ENCODE measurements around the gene ZNF365.
"Not testable (repeated sequence)": the region's sequence is repeated elsewhere in the genome, so short reads cannot be mapped to it uniquely, and the experiment has no call there.

The ZNF365 gene

DNA sequence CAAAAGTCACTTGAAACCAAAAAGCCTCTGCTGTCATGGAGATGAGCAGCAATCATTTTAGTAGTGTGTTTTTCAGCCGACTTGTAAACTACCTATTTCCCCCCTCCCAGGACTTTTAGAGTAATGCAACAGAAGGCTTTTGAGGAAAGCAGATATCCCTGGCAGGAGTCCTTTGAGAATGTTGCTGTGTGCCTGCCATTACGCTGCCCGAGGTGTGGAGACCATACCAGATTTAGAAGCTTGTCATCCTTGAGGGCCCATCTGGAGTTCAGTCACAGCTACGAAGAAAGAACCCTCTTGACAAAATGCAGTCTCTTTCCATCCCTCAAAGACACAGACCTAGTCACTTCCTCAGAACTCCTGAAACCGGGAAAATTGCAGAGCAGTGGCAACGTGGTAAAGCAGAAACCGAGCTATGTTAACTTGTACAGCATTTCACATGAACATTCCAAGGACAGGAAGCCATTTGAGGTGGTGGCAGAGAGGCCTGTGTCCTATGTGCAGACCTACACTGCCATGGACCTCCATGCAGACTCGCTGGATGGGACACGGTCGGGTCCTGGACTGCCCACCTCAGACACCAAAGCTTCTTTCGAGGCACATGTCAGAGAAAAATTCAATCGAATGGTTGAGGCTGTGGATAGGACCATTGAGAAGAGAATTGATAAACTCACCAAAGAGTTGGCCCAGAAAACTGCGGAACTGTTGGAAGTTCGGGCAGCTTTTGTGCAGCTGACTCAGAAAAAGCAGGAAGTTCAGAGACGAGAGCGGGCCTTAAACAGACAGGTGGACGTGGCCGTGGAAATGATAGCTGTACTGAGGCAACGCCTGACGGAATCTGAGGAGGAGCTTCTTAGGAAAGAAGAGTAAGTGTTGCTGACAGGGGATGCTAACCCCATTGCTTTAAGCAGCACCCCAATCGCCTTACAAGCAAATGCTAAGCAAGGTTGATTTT is 2.2 kb downstream of the ZNF365 start:
- DNase-seq (ENCODE audit: low read depth), result no peak
- TF ChIP-seq, protein P1, sequence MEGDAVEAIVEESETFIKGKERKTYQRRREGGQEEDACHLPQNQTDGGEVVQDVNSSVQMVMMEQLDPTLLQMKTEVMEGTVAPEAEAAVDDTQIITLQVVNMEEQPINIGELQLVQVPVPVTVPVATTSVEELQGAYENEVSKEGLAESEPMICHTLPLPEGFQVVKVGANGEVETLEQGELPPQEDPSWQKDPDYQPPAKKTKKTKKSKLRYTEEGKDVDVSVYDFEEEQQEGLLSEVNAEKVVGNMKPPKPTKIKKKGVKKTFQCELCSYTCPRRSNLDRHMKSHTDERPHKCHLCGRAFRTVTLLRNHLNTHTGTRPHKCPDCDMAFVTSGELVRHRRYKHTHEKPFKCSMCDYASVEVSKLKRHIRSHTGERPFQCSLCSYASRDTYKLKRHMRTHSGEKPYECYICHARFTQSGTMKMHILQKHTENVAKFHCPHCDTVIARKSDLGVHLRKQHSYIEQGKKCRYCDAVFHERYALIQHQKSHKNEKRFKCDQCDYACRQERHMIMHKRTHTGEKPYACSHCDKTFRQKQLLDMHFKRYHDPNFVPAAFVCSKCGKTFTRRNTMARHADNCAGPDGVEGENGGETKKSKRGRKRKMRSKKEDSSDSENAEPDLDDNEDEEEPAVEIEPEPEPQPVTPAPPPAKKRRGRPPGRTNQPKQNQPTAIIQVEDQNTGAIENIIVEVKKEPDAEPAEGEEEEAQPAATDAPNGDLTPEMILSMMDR (conservative IDR thresholded peaks at IDR 0.05; ENCODE audit: control insufficient read depth, insufficient read depth, low read depth, low read length), result no peak
- H3K4me3 ChIP-seq (ENCODE audit: control insufficient read depth, low read depth, low read length), result no peak overlapping the region

DNA sequence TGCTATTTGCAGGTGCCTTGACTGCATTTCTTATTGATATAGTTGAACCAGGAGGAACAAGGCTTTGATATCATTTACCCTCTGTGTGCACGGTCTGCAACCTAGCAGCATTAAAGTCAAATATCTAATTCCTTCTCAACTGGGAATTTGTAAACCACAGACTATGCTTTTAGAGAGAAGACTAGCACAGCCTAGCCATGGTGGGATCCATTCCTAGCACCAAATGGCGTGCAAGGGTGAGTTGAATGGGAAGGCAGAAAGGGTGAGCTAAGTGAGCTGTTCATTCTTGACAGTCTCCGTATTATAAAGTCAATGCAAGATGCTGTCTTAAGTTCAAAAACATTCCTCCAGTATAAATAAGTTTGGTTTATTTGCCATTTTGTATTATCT is 2.9 kb downstream of the ZNF365 start:
- no peak for DNase-seq (ENCODE audit: low read depth)
- TF ChIP-seq, protein P1 (conservative IDR thresholded peaks at IDR 0.05; ENCODE audit: control insufficient read depth, insufficient read depth, low read depth, low read length), result no peak
- H3K4me3 ChIP-seq (ENCODE audit: control insufficient read depth, low read depth, low read length), result no peak overlapping the region

DNA sequence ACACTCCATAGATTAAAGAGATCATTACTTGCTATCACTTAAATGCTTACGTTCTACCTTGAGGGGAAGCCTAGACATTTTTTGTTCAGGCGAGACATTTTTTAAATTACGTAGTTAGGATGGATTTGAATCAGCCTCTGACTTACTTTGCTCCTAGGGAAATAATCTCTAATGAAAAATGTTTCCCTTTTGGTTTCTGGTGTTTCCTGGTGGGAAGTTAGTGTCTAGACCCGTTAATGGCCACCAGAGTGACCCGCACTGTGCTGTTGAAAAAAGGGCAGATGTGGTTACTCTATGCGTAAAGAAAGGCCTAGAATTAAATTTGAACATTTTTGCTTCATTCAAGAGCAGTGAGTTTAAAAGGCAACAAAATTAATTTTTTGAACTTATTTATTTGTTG is 3.8 kb downstream of the ZNF365 start:
- TF ChIP-seq, protein P1 (conservative IDR thresholded peaks at IDR 0.05; ENCODE audit: control insufficient read depth, insufficient read depth, low read depth, low read length), result no peak
- DNase-seq (ENCODE audit: low read depth), result no peak
- no peak overlapping the region for H3K4me3 ChIP-seq (ENCODE audit: control insufficient read depth, low read depth, low read length)

DNA sequence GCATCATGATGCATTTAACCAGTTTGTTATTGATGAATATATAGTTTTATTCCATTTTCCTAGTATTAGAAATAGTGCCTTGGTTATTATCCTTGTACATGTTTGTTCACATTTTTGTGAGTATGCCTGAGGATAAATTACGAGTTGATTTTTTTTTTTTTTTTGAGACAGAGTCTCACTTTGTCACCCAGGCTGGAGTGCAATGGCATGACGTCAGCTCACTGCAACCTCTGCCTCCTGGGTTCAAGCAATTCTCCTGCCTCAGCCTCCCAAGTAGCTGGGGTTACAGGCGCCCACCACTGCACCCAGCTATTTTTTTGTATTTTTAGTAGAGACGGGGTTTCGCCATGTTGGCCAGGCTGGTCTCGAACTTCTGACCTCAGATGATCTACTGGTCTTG is 4.7 kb downstream of the ZNF365 start:
- not testable (repeated sequence) for H3K4me3 ChIP-seq (ENCODE audit: control insufficient read depth, low read depth, low read length); DNase-seq (ENCODE audit: low read depth)

DNA sequence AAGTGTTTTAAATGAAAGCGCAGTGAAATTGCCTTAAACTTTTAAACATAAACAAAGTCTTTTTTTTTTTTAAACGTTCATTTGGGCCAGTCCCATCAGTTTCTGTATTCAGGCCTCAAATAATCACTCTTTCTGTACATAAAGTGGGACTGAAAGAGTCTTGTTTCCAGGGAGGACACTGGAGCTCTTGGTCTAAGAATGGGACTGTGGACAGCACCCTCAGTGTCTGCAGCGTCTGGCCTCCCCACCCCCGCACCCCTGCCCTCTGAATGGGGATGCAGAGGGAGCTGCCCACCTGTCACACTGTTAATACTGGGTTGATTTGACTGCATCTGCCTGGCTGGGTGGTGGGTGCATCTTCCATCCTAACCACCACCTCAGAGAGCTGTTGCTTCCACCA is 5.2 kb downstream of the ZNF365 start:
- DNase-seq (ENCODE audit: low read depth), result no peak
- TF ChIP-seq, protein P1 (conservative IDR thresholded peaks at IDR 0.05; ENCODE audit: control insufficient read depth, insufficient read depth, low read depth, low read length), result no peak
- no peak overlapping the region for H3K4me3 ChIP-seq (ENCODE audit: control insufficient read depth, low read depth, low read length)

DNA sequence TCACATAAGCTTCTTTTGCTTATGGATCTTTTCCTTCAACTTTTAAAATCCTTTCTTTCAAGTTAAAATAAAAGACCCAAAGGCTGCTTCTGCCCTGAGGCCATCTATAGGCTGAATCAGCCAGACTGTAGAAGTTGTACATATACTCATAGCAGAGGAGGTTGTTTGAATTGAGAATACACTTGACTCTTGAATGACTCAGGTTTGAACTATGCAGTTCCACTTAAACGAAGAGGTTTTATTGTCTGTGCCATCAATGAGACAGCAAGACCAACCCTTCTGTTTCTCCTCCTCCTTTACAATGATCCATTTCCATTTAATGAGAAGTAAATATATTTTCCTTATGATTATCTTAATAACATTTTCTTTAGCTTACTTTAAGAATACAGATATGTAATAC is 5.8 kb downstream of the ZNF365 start:
- TF ChIP-seq, protein P1 (conservative IDR thresholded peaks at IDR 0.05; ENCODE audit: control insufficient read depth, insufficient read depth, low read depth, low read length), result no peak
- DNase-seq (ENCODE audit: low read depth), result peak; percentile 75
- no peak overlapping the region for H3K4me3 ChIP-seq (ENCODE audit: control insufficient read depth, low read depth, low read length)

DNA sequence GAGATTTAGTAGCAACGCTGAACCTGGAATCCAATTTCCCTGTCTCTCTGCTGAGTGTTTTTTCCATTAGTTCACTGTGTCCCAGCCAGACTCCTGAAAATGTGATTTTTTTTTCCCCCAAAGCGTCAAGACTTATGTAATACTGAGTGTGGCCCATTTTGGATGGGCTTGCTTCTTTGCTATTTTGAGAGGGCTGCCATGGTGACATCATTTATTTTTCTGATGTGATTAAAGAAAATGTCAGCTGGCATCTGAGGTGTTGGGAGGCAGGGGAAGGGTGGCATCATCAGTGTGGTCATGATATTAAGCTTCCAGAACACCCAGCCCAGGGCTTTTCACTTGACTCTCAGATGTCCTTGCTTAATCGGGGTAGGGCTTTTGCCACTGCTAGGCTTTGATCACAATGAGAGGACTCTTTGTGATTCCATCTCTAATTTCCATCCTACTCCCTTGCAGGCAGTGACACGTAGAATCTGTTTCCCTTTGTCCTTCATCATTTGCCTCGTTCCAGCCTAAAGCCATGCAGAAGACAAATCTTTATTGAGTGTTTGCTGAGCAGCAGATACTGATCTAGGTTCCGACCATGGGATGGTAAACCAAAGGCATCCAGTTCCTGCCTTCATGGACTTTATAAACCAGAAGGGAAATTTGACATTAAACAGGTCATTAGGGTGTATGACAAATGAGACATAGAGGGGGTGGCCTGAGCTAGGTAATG is 7.4 kb downstream of the ZNF365 start:
- no peak overlapping the region for H3K4me3 ChIP-seq (ENCODE audit: control insufficient read depth, low read depth, low read length)
- TF ChIP-seq, protein P1 (conservative IDR thresholded peaks at IDR 0.05; ENCODE audit: control insufficient read depth, insufficient read depth, low read depth, low read length), result no peak
- DNase-seq (ENCODE audit: low read depth), result no peak
